HCT116 (cell line): ENCODE results near the gene UTS2B. TPM values are rescaled to one million over a fixed set of nuclear protein-coding genes. Genes with fewer than 3 reads are reported as not detected.

Experiments
- ATAC-seq: fragments of 200-7000 bp; cut with Tn5 transposase; 2 replicates; pipeline ENCODE4 v1.9.1; 2020; ENCODE audit warnings: mild to moderate bottlenecking, moderate library complexity
- BruUV-seq: library from RNA; stranded (reverse); fragments of 400-500 nt; replicated peaks from 2 replicates; lab custom pipeline; 2021; lab: Mats Ljungman, UMichigan
- CTCF ChIA-PET: fragments of 300-600 bp; sonication (Branson Sonifier 250); formaldehyde crosslinking; loops from one replicate; lab custom pipeline; 2021; ENCODE audit warnings: antibody characterized with exemption; lab: Charles Lee
- POLR2A ChIA-PET: fragments of 300-600, 350-600 bp; sonication (Branson Sonifier 250); formaldehyde crosslinking; loops from one replicate; lab custom pipeline; 2021; ENCODE audit warnings: antibody characterized with exemption; lab: Charles Lee
- RAD21 ChIA-PET, 2 experiments: fragments of 300-600 bp; sonication (Branson Sonifier 250); formaldehyde crosslinking; loops; one replicate each; lab custom pipeline; 2023; ENCODE audit warnings: low total read pairs in 2 of 2; ENCODE audit not compliant: uncharacterized antibody in 2 of 2, unreplicated experiment in 2 of 2, low non-redundant PET in 1 of 2; lab: Charles Lee
- DNase-seq: peaks from one replicate; pipeline ENCODE4 v3.0.0-alpha.2; 2010; ENCODE audit warnings: low read depth, low spot score
- H2AFZ ChIP-seq: fragments of 200-600 bp; shearing (Covaris generic), sonication (generic); 2 replicates; pipeline ENCODE4 v1.6.1; 2017; ENCODE audit warnings: low read depth, mixed run types, mixed read lengths, antibody characterized with exemption, low read length; ENCODE audit not compliant: poor library complexity, severe bottlenecking
- H3K27ac ChIP-seq: 2 replicates; pipeline ENCODE4 v1.5.1; 2012; ENCODE audit warnings: low read depth, low read length
- H3K27me3 ChIP-seq: fragments of 200-600 bp; sonication (generic); 2 replicates; pipeline ENCODE4 v1.6.1; 2016; ENCODE audit warnings: mixed run types, low read length, mixed read lengths; ENCODE audit not compliant: insufficient read depth
- H3K36me3 ChIP-seq, 2 experiments: fragments of 200-500 bp in 1 of 2; fragments of 200-600 bp in 1 of 2; sonication (Bioruptor generic) in 1 of 2; sonication (generic) in 1 of 2; 2 replicates each; pipeline versions ENCODE4 v1.5.1 to v1.6.1; 2014 to 2016; ENCODE audit warnings: low read length in 2 of 2, inconsistent platforms in 1 of 2, mixed read lengths in 1 of 2, mixed run types in 1 of 2; ENCODE audit not compliant: insufficient read depth in 2 of 2, control insufficient read depth in 1 of 2
- H3K4me1 ChIP-seq, 2 experiments: fragments of 200-600 bp in 1 of 2; sonication (generic) in 1 of 2; 2 replicates each; pipeline versions ENCODE4 v1.5.1 to v1.6.1; 2012 to 2017; ENCODE audit warnings: low read length in 2 of 2, inconsistent platforms in 1 of 2, mild to moderate bottlenecking in 1 of 2, mixed read lengths in 1 of 2, mixed run types in 1 of 2, moderate library complexity in 1 of 2; ENCODE audit not compliant: insufficient read depth in 2 of 2, control insufficient read depth in 1 of 2
- H3K4me2 ChIP-seq: fragments of 200-600 bp; sonication (generic); 2 replicates; pipeline ENCODE4 v1.6.1; 2017; ENCODE audit warnings: mixed run types, low read length, mixed read lengths
- H3K4me3 ChIP-seq, 2 experiments: fragments of 200-600 bp in 1 of 2; sonication (generic) in 1 of 2; replicated peaks in 1 of 2; 2 replicates each; pipeline ENCODE4 v1.5.1; 2011 to 2016; ENCODE audit warnings: low read length in 2 of 2, control low read depth in 1 of 2, low read depth in 1 of 2, mild to moderate bottlenecking in 1 of 2, mixed read lengths in 1 of 2, mixed run types in 1 of 2
- H3K79me2 ChIP-seq: fragments of 200-600 bp; sonication (generic); 2 replicates; pipeline ENCODE4 v1.6.1; 2017; ENCODE audit warnings: mild to moderate bottlenecking, mixed run types, low read length, moderate library complexity, mixed read lengths; ENCODE audit not compliant: insufficient read depth
- H3K9ac ChIP-seq: fragments of 200-600 bp; sonication (generic); 2 replicates; pipeline ENCODE4 v1.6.1; 2016; ENCODE audit warnings: low read length, mixed read lengths
- H3K9me2 ChIP-seq: fragments of 200-600 bp; sonication (generic), shearing (Covaris generic); 2 replicates; pipeline ENCODE4 v1.6.1; 2017; ENCODE audit warnings: mixed run types, mild to moderate bottlenecking, moderate library complexity; ENCODE audit not compliant: insufficient read depth
- H3K9me3 ChIP-seq, 2 experiments: fragments of 200-500 bp in 1 of 2; fragments of 200-600 bp in 1 of 2; sonication (Bioruptor generic) in 1 of 2; sonication (generic) in 1 of 2; 2 replicates each; pipeline ENCODE4 v1.6.1; 2014 to 2017; ENCODE audit warnings: low read length in 2 of 2, mixed read lengths in 2 of 2, inconsistent platforms in 1 of 2, low read depth in 1 of 2, mild to moderate bottlenecking in 1 of 2, mixed run types in 1 of 2, moderate library complexity in 1 of 2; ENCODE audit not compliant: control insufficient read depth in 1 of 2, insufficient read depth in 1 of 2
- H4K20me1 ChIP-seq: fragments of 200-600 bp; sonication (generic), shearing (Covaris generic); 2 replicates; pipeline ENCODE4 v1.6.1; 2017; ENCODE audit warnings: mixed run types, mild to moderate bottlenecking, moderate library complexity; ENCODE audit not compliant: insufficient read depth
- CBX3 ChIP-seq: IDR thresholded peaks from 2 replicates; pipeline ENCODE4 v1.6.1; 2012; ENCODE audit warnings: low read depth
- CTCF ChIP-seq, 3 experiments: fragments of 200-600 bp in 1 of 3; sonication (generic) in 1 of 3; IDR thresholded peaks in 2 of 3; conservative IDR thresholded peaks in 1 of 3; 2 replicates each; pipeline ENCODE4 v1.5.1; 2012 to 2017; ENCODE audit warnings: low read depth in 2 of 3, low read length in 2 of 3, antibody characterized with exemption in 1 of 3, borderline replicate concordance in 1 of 3, control low read depth in 1 of 3, mild to moderate bottlenecking in 1 of 3, mixed read lengths in 1 of 3, mixed run types in 1 of 3, moderate library complexity in 1 of 3; ENCODE audit not compliant: insufficient read depth in 1 of 3
- ELF1 ChIP-seq: IDR thresholded peaks from 2 replicates; pipeline ENCODE4 v1.6.1; 2012; ENCODE audit warnings: low read depth, borderline replicate concordance
- EZH2 ChIP-seq: fragments of 200-600 bp; sonication (generic); IDR thresholded peaks from 2 replicates; pipeline ENCODE4 v1.6.1; 2017; ENCODE audit warnings: antibody characterized with exemption, mixed run types
- FOSL1 ChIP-seq: IDR thresholded peaks from 2 replicates; pipeline ENCODE4 v1.6.1; 2012; ENCODE audit warnings: low read depth
- JUND ChIP-seq: IDR thresholded peaks from 2 replicates; pipeline ENCODE4 v1.6.1; 2012
- MAX ChIP-seq: IDR thresholded peaks from 2 replicates; pipeline ENCODE4 v1.6.1; 2012
- POLR2A ChIP-seq: IDR thresholded peaks from 2 replicates; pipeline ENCODE4 v1.7.0; 2011; ENCODE audit warnings: borderline replicate concordance; ENCODE audit not compliant: insufficient read depth, insufficient read length; ENCODE audit errors: extremely low read depth
- POLR2AphosphoS5 ChIP-seq: IDR thresholded peaks from 2 replicates; pipeline ENCODE4 v1.6.1; 2011; ENCODE audit warnings: mild to moderate bottlenecking, low read depth, low read length, moderate library complexity
- RAD21 ChIP-seq: IDR thresholded peaks from 2 replicates; pipeline ENCODE4 v1.6.1; 2012; ENCODE audit warnings: low read depth, mild to moderate bottlenecking
- SP1 ChIP-seq: IDR thresholded peaks from 2 replicates; pipeline ENCODE4 v1.6.1; 2012; ENCODE audit warnings: low read depth
- ZBTB33 ChIP-seq: IDR thresholded peaks from 2 replicates; pipeline ENCODE4 v1.6.1; 2011; ENCODE audit warnings: mild to moderate bottlenecking, low read length, moderate library complexity; ENCODE audit not compliant: insufficient replicate concordance; ENCODE audit errors: extremely low read depth
- intact Hi-C: fragments of 100-400 bp; cut with micrococcal nuclease; formaldehyde crosslinking; loops from 2 replicates; pipeline ENCODE4 v1.10.0; 2022
- total RNA-seq: library from RNA; stranded (reverse); gene quantifications from one replicate; pipeline ENCODE4 v1.2.1, GENCODE V29; 2021; ENCODE audit not compliant: unreplicated experiment

Gene UTS2B
- total RNA-seq, 1 experiment from 2014 or later, result 0.59 TPM

GRCh38 chr3:191353022-191353777, 22.9 kb upstream of the UTS2B start:
- H3K9me3 ChIP-seq, result no peaks in the 10 kb centered on the region
- no TSS peak for BruUV-seq
- TF ChIP-seq MAX, result no peak
- no peak for TF ChIP-seq SP1
- TF ChIP-seq JUND, result no peak
- no peak for TF ChIP-seq POLR2A
- no peak for TF ChIP-seq CBX3
- TF ChIP-seq ZBTB33, result no peak
- H3K79me2 ChIP-seq, result peaks cover 82% of the 10 kb centered on the region
- ChIA-PET POLR2A (no interaction called here), RAD21 (no interaction called here), CTCF (no interaction called here)
- no peak overlapping the region for H3K27ac ChIP-seq
- ATAC-seq, result no peak
- H3K4me1 ChIP-seq, result peaks cover 31 to 63% of the 10 kb centered on the region in 2 experiments
- H3K9ac ChIP-seq, result no peak overlapping the region
- no peak overlapping the region for H2AFZ ChIP-seq
- no peak overlapping the region for H3K4me2 ChIP-seq
- no peaks in the 10 kb centered on the region for H4K20me1 ChIP-seq
- H3K4me3 ChIP-seq, result no peak overlapping the region
- H3K27me3 ChIP-seq, result no peaks in the 10 kb centered on the region
- no peaks in the 10 kb centered on the region for H3K36me3 ChIP-seq
- intact Hi-C loops, result no loop called here
- DNase-seq, result no peak
- H3K9me2 ChIP-seq, result no peaks in the 10 kb centered on the region

GRCh38 chr3:191352014-191352413, 21.7 kb upstream of the UTS2B start:
- H3K4me3 ChIP-seq, result no peak overlapping the region
- intact Hi-C loops, result no loop called here
- H3K27ac ChIP-seq, result peak overlapping the region; percentile 6; the same call in 1 of the 2 replicates
- ATAC-seq (no peak), DNase-seq (no peak)
- H3K9me3 ChIP-seq, result no peaks in the 10 kb centered on the region
- H3K4me2 ChIP-seq, result peak overlapping the region; percentile 35
- no peak for TF ChIP-seq EZH2
- TF ChIP-seq POLR2AphosphoS5, result no peak
- peak; percentile 28; the same call in 1 of the 2 replicates for TF ChIP-seq FOSL1
- TF ChIP-seq CTCF (IDR thresholded peaks at IDR 0.05 in 2 of 3, conservative IDR thresholded peaks at IDR 0.05 in 1 of 3; ENCODE audit: borderline replicate concordance in 1 of 3, insufficient read depth in 1 of 3, low read depth in 2 of 3, low read length in 2 of 3), result no peak
- no peak for TF ChIP-seq ELF1
- peak; percentile 36; the same call in 1 of the 2 replicates for TF ChIP-seq JUND
- TF ChIP-seq RAD21, result no peak
- H3K9me2 ChIP-seq, result no peaks in the 10 kb centered on the region
- BruUV-seq, result no TSS peak
- RAD21 ChIA-PET, result no interaction called here
- H4K20me1 ChIP-seq, result no peaks in the 10 kb centered on the region
- H3K36me3 ChIP-seq, result no peaks in the 10 kb centered on the region
- H3K79me2 ChIP-seq, result peaks cover 94% of the 10 kb centered on the region
- CTCF ChIA-PET, result no interaction called here
- H2AFZ ChIP-seq, result no peak overlapping the region
- no peaks in the 10 kb centered on the region for H3K27me3 ChIP-seq
- POLR2A ChIA-PET, result no interaction called here
- no peak overlapping the region for H3K9ac ChIP-seq
- H3K4me1 ChIP-seq, result peaks cover 25 to 51% of the 10 kb centered on the region in 2 experiments
